Embryonic facial prominence (tissue), 1 donor: ENCODE data around the gene FAT1.
"Not testable (repeated sequence)": the region's sequence is repeated elsewhere in the genome, so short reads cannot be mapped to it uniquely, and the experiment has no call there.

Experiments used
- DNase-seq: peaks from one replicate; pipeline ENCODE4 v3.0.0-alpha.2; 2016; ENCODE audit errors: extremely low spot score

Gene FAT1

GRCh38 chr4:186723292-186724057 is at the start of gene FAT1:
TSS of gene FAT1 (minus strand) at chr4:186723856. CDS start at chr4:186709827, 14,029 bp downstream.
- peak; percentile 54 for DNase-seq

- DNase-seq, result no peak
These were observed 49.4 kb upstream of the FAT1 start for GRCh38 chr4:186772936-186773487.

GRCh38 chr4:186771624-186772023 is 48.0 kb upstream of the FAT1 start:
- no peak for DNase-seq

GRCh38 chr4:186770481-186771175 is 47.0 kb upstream of the FAT1 start:
- no peak for DNase-seq

DNA sequence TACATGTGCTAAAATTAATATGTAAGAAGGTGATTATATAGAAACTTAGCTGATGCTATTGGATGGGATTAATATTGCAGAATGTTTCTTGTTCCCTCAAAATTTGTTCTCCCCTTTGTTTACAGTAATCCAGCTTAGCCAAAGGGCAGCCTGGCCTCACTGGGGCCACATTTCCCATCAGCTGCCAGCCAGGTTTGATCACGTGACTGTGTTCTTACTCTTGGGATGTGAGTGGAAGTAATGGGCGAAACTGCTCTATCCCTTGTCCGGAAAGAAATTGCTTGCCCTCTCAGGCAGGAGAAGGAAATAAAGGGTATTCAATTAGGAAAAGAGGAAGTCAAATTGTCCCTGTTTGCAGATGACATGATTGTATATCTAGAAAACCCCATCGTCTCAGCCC is 44.1 kb upstream of the FAT1 start:
- no peak for DNase-seq

DNA sequence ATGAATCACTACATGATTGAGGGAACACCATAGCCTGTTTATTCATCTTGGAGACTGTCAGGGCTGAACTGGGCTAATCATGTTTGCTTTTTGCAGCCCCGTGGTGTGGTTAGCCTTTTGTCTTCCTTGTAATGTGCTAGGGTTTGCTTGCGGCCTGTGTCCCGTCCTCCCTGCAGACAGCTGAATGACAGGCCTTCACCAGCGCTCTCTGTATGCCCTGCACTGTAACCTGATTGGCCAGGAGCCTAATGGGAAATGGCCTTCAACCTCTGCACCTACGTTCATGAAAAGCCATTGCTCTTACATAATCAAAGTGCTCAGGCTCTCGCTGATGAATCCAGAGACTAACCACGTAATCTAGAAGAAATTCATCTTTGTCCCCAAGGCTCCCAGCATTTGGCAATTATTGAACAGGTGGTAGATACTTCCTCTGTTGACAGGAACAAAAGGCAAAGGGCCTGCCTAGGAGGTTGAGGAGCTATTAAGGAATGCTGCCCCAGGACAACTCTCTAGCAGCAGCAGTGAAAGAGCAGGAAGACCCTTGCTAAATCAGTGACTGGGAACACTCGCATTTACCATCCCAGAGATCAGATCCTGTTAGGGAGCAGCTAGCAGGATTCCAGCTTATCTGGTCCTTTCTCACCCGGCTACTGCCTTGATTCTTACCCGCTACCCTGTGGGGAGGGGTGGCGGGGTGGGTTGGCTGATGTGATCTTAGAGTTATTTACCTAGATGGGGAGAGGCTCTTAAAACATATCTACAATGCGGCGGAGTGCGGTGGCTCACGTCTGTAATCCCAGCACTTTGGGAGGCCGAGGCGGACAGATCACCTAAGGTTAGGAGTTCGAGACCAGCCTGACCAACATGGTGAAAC is 42.3 kb upstream of the FAT1 start:
- DNase-seq, result no peak

DNA sequence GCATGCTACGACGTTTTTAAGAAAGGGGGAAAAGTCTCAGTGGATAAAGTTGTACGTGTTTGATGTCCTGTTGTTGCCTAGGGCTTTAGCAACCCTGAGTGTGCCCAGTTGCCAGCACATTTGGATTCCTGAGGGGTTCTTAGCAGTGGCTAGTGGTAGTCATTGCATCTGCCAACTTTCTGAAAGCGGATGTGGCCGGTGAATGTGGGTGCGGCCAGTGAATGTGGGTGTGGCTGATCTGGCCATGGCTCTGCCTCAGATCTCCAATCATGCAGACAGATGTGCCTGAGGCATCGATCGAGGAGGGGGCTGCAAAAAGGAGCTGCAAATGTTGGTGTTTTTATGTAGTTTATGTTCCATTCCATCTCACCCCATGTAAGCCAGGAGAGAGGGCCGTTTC is 41.5 kb upstream of the FAT1 start:
- DNase-seq, result no peak

DNA sequence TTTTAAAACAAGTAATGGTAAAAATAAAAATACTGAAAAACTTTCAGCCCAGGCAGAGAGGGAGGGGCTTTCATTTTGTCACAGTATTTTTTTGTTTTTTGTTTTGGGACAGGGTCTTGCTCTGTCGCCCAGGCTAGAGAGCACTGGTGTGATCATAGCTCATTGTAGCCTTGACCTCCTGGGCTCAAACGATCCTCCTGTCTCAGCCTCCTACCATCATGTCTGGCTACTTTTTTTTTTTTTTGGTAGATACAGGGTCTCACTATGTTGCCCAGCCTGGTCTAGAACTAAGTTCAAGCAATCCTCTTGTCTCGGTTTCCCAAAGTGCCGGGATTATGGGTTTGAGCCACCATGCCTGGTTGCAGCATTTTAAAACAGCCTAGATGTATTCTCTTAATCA is 40.8 kb upstream of the FAT1 start:
- DNase-seq, result no peak

- DNase-seq, result no peak
These were observed 39.2 kb upstream of the FAT1 start for GRCh38 chr4:186762865-186763264.

- no peak for DNase-seq
These were observed 38.7 kb upstream of the FAT1 start for GRCh38 chr4:186762361-186762760.

GRCh38 chr4:186761956-186762355 is 38.3 kb upstream of the FAT1 start:
- not testable (repeated sequence) for DNase-seq

DNA sequence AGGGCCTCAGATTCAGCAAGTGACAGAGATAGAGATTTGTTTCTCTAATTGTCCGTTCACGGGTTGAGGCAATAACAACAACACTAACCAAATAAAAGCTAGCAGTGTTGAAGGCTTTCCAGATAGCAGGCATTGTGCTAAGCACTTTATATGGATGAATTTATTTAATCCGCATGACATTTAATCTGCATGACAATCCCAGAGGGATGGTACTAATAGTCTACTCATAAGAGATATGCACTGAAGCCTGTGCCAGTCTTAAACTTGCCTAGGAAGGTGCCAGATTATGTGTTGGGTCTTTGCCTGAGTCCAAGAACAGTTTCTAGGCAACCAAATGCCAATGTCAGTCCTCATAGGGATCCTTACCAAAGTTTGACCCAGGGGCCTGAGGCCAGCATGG is 37.7 kb upstream of the FAT1 start:
- no peak for DNase-seq

GRCh38 chr4:186760576-186760975 is 36.9 kb upstream of the FAT1 start:
- DNase-seq, result no peak

- DNase-seq, result no peak
These were observed 36.3 kb upstream of the FAT1 start for GRCh38 chr4:186759990-186760389.

GRCh38 chr4:186758929-186759682 is 35.5 kb upstream of the FAT1 start:
- DNase-seq, result no peak

DNA sequence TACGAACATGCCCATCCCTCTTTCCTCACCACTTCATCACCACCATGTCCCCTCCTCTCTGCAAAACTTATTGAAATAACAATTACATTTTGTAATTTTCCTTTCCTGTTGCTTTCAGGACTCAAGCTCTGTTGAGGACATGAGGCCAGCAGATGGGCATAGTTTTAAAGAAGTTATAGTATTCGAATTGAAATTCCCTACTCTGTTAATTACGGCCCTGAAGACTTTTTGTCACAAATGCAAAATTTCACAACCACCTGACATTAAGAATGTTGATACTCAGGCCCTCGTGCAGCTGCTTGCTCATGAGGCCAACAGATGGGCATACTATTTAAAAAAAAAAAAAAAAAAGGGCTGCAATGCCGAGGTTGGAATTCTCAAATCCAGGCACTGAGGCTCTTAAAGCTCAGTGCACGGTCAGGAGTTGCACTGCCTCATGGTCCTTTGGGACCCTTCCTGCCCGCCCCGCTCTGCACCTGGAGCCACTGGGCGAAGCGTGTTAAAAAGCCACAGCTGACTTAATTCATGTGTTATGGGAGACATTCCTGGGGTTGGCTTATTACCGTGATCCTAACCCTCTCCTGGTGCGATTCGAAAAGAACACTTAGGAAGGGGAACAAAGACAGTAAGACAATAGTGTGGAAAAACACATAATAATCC is 34.2 kb upstream of the FAT1 start:
- no peak for DNase-seq

- DNase-seq, result not testable (repeated sequence)
These were observed 32.9 kb upstream of the FAT1 start for GRCh38 chr4:186756550-186756949.

GRCh38 chr4:186755550-186756519 is 32.2 kb upstream of the FAT1 start:
- DNase-seq, result no peak

DNA sequence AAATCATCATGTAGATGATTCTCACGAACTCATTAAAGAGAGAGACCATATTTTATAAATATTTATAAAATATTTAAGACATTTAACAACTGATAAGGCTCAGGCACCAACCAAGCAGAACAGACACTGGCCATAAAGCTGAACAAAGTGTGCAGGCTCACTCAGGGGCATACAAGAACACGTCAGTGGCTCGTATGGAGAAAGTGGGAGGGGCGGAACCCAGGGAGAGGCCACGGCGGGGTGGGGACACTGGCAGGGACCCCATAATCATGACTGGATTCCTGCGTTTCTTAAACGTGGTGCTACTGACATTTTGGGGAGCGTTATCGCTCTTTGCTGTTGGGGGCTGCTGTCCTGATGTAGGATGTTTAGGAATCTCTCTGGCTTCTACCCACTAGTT is 31.3 kb upstream of the FAT1 start:
- DNase-seq, result no peak

GRCh38 chr4:186752325-186752724 is 28.7 kb upstream of the FAT1 start:
- DNase-seq, result no peak
